ENCODE measurements around the gene ARHGAP19.

ARHGAP19 gene

DNA sequence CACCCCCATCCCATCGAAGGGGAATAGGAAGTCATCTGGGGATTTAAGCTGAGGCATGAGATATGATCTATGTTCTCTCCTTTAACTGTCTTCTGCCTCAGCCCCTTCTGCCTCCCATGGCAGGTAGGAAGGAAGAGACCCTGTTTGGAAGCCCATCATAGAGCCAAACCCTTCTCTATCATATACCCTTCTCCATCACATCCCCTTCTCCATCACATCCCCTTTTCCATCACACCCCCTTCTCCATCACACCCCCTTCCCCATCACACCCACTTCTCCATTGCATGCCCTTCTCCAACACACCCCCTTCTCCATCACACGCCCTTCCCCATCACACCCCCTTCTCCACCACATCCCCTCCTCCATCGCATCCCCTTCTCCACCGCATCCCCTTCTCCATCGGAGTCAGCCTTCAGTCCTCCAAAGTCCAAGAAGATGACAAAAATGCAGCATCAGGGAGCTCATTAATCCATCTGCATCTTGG is 99.4 kb downstream of the ARHGAP19 start:
- DNase-seq (ENCODE audit: low read depth), result no peak

DNA sequence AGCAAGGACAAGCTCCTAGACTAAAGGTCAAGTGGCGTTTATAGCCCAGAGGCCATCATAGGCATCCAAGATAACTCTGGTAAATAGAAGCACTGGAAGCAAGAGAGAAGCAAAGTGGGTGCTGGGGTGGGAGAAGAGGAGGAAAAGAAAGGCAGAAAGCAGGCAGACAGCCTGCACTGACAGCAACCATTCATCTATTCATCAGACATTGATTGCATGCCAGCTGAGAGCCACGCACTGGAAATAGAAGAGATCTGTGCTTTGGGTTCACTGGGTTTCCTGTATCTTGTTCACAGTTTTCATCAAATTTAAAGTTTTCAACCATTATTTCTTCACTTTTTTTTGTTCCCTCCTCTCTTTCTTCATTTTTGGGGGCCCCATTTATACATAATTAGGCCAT is 102.0 kb downstream of the ARHGAP19 start:
- no peak for DNase-seq (ENCODE audit: low read depth)

DNA sequence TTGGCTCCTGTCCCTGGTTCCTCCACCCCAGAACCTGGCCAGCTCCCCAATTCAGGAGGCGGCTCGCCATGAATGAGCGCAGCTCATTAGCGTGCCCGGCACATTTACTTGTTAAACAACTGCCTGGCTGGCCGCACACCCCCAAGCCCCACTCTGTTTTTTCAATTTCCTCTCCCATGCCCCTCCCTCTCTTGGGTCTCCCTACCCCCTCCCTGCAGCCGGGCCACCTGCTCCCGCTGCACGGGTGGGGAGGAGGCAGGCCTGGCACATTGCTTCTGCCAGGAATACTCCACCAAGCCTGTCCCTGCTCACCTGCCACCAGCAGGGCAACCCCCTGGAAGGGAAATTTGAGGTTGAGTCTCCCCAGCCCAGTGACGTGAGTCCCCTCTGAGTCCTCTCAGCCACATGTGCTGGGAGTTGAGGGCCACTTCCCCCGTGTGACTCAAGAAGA is 104.2 kb downstream of the ARHGAP19 start:
- no peak for DNase-seq (ENCODE audit: low read depth)

DNA sequence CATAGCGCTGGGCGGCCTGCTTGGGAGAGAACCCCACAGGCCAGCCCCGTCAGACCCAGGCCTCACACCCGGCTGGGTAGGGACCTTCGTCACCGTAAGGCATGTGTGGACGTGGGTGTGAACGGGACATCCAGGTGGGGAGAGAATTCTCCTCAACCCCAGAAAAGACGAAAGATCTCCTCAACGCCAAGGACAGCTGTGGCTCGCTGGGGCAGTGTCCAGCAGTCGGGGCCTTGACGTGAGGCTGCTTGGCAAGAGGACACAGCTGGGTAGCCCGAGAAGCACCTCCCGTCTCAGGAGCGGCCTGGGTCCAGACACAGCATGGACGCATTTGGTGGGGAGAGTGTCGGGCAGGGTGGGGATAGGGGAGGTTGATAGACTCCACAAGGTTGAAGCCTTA is 105.5 kb downstream of the ARHGAP19 start:
- no peak for DNase-seq (ENCODE audit: low read depth)

DNA sequence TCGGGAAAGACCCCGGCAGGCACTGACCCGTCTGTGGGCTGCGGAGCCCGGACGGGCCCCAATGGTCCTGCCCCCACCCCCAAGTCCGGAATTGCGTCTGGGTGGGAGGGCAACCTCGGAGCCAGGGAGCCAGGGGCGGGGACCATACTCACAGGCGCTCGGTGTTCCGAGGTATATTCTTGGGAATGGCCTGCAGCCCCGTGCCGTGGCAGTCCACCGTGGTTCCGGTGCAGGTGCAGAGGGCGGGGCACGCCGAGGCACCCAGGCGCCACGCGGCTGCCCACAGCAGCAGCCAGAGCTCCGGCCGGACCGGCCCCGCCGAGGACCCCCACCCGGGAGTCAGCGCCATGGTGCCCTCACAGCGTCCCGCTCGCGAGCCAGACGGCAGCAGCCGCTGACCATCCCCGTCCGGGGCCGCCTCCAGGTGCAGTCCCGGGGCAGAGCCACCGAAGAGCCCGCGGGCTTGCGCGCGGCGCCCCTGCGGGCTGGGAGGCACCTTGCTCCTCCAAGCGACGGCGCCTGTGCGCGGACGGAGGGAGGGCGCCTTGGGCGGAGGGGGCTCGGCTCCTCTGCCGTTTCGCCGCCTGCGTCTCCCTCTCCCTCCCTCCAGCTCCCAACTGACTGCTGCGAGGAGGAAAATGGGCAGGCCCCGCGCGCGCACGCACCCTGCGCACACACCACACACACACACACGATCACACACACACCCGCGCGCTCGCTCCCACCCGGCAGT is 106.9 kb downstream of the ARHGAP19 start, which contains the start of gene SLIT1:
TSS of gene SLIT1 (minus strand) at position 634 of the 733 bp plus-strand sequence. CDS start at position 349, 285 bp downstream.
- DNase-seq (ENCODE audit: low read depth), result no peak

DNA sequence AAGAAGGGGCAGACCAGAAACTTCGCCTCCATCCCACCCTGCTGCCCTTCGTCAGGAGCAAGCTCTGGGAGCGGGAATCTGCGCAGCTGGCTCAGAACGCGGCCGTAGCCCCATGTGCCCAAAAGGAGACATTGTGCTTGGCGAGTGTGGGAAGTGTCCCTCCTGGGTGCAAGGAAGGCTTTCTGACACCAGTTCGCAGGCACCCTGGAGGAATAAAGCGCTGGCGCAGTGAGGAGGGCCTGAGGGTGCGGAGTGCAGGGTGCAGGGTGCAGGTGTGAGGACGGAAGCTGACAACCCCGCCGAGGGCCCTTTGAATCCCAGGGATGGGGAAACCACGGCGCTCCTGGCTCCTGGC is 107.5 kb downstream of the ARHGAP19 start:
- DNase-seq (ENCODE audit: low read depth), result no peak

DNA sequence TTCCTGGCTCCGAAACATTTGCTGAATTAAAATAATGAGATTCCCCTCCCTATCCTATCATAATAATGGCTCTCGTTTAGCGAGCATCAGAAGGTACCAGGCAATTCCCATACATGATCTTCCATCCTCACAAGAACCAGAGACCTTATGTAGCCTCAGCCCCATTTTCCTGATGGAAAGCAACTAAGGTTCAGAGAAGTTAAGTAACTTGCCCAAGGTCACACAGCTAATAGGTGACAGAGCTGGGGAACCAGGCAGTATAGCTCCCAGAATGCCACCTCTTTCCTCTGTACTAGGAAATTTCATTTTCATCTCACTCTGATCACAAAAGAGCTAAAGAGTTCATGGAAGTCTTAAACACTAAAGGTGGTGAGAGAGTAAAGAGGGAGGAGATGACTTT is 109.1 kb downstream of the ARHGAP19 start:
- no peak for DNase-seq (ENCODE audit: low read depth)

DNA sequence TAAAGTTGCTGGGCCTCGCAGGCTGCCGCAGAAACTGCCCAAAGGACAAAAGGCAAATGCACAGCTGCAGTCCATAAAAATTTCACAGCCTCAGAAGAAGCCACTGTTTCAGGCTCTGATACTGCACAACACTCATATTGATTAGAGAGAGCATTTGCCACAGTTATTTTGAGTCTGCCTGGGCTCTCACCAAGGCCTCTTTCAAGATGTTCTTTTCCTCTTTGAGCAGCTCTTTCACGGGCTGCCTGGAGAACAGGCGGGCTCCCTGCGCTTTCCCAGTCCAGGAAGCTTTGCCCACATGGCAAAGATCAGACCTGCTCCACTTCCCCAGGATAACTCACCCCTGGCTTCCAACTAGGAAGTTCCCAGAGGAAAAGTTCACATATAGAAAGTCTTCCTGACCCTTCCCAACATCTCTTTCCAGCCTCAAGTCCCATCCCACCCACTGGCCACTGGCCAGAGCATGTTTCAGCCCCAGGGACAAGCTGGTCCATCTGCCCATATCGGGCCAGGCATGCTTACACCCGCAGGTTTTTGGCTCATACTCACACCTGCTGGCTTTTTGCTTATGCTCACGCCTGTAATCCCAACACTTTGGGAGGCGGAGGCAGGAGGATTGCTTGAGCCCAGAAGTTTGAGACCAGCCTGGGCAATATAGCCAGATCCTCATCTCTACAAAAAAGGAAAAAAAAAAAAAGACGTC is 110.0 kb downstream of the ARHGAP19 start:
- DNase-seq (ENCODE audit: low read depth), result no peak

DNA sequence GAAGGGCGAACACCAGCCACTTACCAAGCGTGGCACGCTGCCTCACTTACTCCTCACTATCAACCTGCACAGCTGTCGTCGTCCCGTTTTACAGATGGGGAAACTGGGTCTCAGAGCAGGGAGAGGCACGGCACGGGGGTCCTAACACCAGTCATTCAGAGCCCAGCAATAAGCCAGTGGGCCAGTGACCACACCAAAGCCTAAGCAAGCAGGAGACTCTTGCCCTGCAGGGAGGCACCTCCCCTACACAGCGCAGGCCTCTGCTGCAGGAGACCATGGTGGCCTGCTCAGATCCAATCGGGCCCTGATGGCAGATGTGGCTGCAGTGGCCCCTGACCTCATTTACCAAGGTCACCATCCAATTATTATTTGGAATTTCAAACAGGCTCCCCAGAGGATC is 111.5 kb downstream of the ARHGAP19 start:
- no peak for DNase-seq (ENCODE audit: low read depth)

DNA sequence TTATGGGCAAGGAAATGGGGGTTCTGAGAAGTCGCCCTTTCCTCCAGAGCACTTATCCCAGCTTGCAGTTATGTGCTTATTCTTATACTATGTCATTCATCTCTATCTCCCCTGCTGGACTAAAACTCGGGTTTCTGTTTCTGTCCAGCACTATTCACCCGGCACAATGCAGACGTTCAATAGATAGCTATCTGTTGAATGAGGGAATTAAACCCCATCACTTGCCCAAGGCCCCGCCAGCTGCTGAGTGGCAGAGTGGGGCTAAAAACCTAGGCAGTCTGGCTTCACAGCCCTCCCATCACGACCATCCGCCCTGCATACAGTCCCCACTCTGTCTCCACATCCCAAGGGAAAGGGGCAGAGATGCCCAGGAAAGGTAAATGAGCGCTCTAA is 112.1 kb downstream of the ARHGAP19 start:
- no peak for DNase-seq (ENCODE audit: low read depth)

DNA sequence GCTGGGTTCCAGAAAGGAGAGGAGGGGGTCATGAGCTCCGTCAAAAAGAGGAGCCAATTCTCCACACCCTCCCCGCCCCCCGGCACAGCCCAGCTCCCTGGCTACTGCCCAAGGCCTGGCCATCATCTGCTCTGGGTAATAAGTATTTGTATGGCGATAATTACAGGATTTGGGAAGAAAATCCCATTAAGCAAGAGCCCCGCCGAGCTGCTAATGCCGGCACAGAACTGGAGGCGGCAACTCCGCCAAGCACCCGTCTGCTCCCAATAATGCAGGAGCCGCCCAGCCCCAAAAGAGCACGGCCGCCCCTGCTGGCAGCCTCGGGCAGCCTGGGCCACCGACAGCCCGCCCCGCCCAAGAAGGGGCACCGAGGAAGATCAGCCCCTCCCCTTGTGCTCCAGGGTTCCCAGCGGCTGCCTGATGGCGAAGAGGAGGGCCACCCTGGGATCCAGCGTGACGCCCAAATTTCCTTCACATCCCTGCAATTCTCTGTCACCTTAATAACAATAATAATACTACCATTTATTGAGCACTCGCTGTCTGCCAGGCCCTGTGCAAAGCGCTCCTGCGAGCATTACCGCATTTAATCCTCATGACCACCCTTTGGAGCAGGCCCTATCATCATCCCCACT is 112.6 kb downstream of the ARHGAP19 start:
- DNase-seq (ENCODE audit: low read depth), result no peak

DNA sequence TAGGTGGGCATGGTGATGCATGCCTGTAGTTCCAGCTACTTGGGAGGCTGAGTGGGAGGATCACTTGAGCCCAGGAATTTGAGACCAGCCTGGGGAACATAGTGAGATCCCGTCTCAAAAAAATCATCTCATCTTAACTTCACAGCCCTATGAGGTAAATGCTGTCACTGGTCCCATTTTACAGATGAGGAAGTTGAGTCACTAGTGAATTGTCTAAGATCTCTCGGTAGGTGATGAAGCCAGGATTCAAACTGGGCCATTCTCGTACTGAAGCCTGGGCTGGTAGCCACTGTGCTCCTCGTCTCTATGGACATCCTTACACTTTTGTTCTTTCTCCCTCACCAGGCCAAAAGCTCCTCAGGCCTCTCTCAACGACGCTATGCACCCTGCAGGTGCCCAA is 113.1 kb downstream of the ARHGAP19 start:
- DNase-seq (ENCODE audit: low read depth), result no peak

DNA sequence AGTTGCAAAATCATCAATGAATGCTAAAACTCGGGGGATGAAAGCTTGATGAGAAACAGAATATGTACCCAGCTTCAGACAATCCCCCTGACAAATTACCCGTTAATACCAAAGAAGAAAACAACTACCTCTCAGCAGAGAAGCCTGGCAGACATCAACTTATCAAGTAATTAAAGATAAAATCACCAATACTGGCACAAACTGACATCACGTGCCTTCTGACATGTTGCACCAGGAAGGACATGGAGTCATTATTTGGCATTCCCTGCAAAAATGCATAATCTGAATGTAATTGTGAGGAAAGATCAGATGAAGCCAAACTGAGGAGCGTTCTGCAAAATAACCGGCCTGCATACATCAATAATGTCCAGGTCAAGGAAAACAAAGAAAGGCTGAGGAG is 114.4 kb downstream of the ARHGAP19 start:
- DNase-seq (ENCODE audit: low read depth), result no peak

DNA sequence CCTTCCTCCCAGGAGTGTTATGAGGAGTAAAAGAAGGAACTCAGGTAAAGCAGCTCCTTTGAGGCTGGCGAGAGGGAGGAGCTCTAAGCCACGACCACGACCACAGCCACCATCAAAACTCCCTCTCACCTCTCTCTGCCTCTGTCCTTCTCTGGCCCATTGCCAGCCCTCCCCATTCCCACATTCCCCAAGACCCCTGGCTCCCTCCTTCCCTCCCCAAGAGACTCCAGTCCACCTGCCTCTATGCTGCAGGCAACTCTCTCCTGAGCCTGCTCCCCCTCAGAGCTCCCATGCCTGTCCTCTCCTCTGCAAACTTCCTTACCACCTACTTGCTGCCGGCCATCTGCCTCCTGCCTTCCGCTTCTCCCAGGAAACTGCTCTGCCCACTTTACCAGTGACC is 116.2 kb downstream of the ARHGAP19 start:
- DNase-seq (ENCODE audit: low read depth), result no peak

DNA sequence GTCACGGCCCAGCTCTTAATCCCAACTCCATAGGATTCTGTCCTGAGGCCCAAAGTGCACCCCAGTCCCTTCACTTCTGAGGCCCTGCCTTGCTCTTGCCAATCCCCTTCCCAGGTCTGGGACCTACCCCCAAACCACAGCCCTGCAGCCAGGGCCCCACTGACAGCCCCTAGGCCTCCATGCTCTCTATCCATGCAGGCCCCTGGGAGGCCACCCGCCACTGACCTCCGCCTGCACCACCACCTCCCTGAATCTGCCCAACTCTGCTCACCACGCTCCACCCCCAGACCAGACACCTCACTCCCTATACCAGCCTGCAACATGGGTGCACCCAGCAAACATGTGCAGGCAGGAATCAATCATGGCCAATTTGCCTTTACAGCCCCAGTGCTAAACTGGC is 116.9 kb downstream of the ARHGAP19 start:
- DNase-seq (ENCODE audit: low read depth), result no peak

DNA sequence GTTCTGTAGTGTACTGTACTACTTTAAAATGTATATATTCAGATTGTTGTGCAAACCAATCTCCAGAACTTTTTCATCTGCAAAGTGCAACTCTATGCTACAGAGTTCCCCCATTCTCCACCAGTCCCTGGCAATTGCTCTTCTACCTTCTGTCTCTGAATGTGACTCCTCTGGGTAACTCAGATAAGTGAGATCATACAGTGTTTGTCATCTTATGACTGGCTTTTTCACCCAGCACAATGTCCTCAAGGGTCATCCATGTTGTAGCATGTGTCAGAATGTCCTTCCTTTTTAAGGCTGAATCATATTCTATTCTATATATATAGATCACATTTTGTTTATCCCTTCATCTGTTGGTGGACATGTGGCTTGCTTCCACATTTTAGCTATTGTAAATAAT is 117.5 kb downstream of the ARHGAP19 start:
- DNase-seq (ENCODE audit: low read depth), result no peak

DNA sequence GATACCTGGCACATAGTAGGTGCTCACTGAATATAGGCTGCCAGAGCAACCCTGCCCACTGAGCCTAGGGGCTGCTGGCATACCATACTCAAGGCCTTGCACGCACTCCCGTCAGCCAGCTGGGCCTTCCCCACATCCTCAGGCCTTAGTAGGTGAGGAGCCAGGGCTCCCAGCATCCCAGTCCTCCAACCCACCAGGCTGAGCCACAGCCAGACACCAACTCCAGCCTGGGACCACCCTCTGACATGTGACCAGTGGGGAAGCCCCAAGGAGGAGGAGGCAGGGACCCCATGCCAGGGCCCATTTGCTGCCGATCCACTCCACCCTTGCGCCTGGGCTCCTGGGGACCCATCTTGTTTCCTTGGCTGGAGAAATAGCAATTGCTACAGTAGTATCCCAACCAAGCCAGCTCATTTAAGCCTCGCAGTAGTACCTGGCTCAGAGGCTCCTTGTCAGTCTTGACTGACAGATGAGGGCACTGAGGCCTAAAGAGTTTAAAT is 118.1 kb downstream of the ARHGAP19 start:
- DNase-seq (ENCODE audit: low read depth), result no peak

DNA sequence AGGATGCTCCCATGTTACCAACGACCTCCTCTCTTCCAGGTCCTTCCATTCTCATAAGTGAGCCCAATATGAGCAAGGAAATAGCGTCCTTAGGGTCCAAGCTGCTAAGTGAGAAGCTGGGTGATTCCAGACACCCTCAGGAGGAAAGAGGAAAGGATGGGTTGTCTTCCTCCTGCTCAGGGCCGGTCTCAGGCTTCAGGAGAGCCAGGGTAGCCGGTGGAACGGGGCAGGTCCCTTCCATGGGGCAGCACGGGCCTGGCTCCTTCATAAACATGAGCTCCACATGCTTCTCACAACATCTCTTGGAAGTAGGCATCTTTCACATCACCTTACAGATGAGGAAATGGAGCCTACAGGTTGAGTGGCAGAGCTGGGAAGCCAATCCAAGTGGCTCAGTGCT is 119.4 kb downstream of the ARHGAP19 start:
- DNase-seq (ENCODE audit: low read depth), result no peak

All from HS-5 (cell line).